ENCODE measurements around the gene KCNT1. TPM values are rescaled to one million over a fixed set of nuclear protein-coding genes. Genes with fewer than 3 reads are reported as not detected.

KCNT1 gene
- total and polyA plus RNA-seq, 9 donors, result 3.2 to 13.1 (median 8.2) TPM

GRCh38 chr9:135736272-135736978 lies 34.4 kb downstream of the KCNT1 start:
- Histone ChIP-seq H3K9me3 (replicated peaks; ENCODE audit: control insufficient read depth, low read depth, low read length) (peaks cover 3% of the 10 kb centered on the region), H3K27me3 (ENCODE audit: control insufficient read depth, insufficient read depth, low read length) (peaks cover 45% of the 10 kb centered on the region), H3K4me1 (ENCODE audit: control insufficient read depth, insufficient read depth, low read length) (peaks cover 13% of the 10 kb centered on the region), H3K27ac (ENCODE audit: low read length) (no peak overlapping the region), H3K36me3 (ENCODE audit: control insufficient read depth, insufficient read depth, low read length) (no peaks in the 10 kb centered on the region), H3K4me3 (ENCODE audit: low read length) (no peak overlapping the region)
- no peak for DNase-seq
- 1% methylated on average over 72 of the region's 78 CpGs for WGBS (ENCODE audit: insufficient coverage)

- Histone ChIP-seq H3K9me3 (replicated peaks; ENCODE audit: control insufficient read depth, low read depth, low read length) (no peaks in the 10 kb centered on the region), H3K4me3 (ENCODE audit: low read length) (no peak overlapping the region), H3K27ac (ENCODE audit: low read length) (no peak overlapping the region), H3K27me3 (ENCODE audit: control insufficient read depth, insufficient read depth, low read length) (peaks cover 45% of the 10 kb centered on the region), H3K4me1 (ENCODE audit: control insufficient read depth, insufficient read depth, low read length) (peaks cover 14% of the 10 kb centered on the region), H3K36me3 (ENCODE audit: control insufficient read depth, insufficient read depth, low read length) (no peaks in the 10 kb centered on the region)
- DNase-seq, result no peak
- WGBS (ENCODE audit: insufficient coverage), result 68% methylated on average over 20 of the region's 23 CpGs
Measured at GRCh38 chr9:135736979-135737839, 35.2 kb downstream of the KCNT1 start.

GRCh38 chr9:135737840-135738521 lies 36.0 kb downstream of the KCNT1 start:
- Histone ChIP-seq H3K9me3 (replicated peaks; ENCODE audit: control insufficient read depth, low read depth, low read length) (no peaks in the 10 kb centered on the region), H3K4me3 (ENCODE audit: low read length) (no peak overlapping the region), H3K27ac (ENCODE audit: low read length) (no peak overlapping the region), H3K36me3 (ENCODE audit: control insufficient read depth, insufficient read depth, low read length) (no peaks in the 10 kb centered on the region), H3K4me1 (ENCODE audit: control insufficient read depth, insufficient read depth, low read length) (peaks cover 16% of the 10 kb centered on the region), H3K27me3 (ENCODE audit: control insufficient read depth, insufficient read depth, low read length) (peaks cover 45% of the 10 kb centered on the region)
- no peak for DNase-seq
- WGBS (ENCODE audit: insufficient coverage), result 62% methylated on average over 12 of the region's 16 CpGs

GRCh38 chr9:135739271-135740220 lies 37.6 kb downstream of the KCNT1 start:
- H3K9me3 ChIP-seq (replicated peaks; ENCODE audit: control insufficient read depth, low read depth, low read length), result no peaks in the 10 kb centered on the region
- no peaks in the 10 kb centered on the region for H3K36me3 ChIP-seq (ENCODE audit: control insufficient read depth, insufficient read depth, low read length)
- peaks cover 40% of the 10 kb centered on the region for H3K27me3 ChIP-seq (ENCODE audit: control insufficient read depth, insufficient read depth, low read length)
- no peak overlapping the region for H3K4me3 ChIP-seq (ENCODE audit: low read length)
- H3K27ac ChIP-seq (ENCODE audit: low read length), result no peak overlapping the region
- H3K4me1 ChIP-seq (ENCODE audit: control insufficient read depth, insufficient read depth, low read length), result peaks cover 28% of the 10 kb centered on the region
- no peak for DNase-seq
- WGBS (ENCODE audit: insufficient coverage), result 72% methylated on average over 24 of the region's 28 CpGs

GRCh38 chr9:135741276-135742219 lies 39.6 kb downstream of the KCNT1 start:
- no peaks in the 10 kb centered on the region for H3K36me3 ChIP-seq (ENCODE audit: control insufficient read depth, insufficient read depth, low read length)
- peaks cover 46% of the 10 kb centered on the region for H3K4me1 ChIP-seq (ENCODE audit: control insufficient read depth, insufficient read depth, low read length)
- no peak overlapping the region for H3K27ac ChIP-seq (ENCODE audit: low read length)
- DNase-seq, result no peak
- no peak overlapping the region for H3K4me3 ChIP-seq (ENCODE audit: low read length)
- WGBS (ENCODE audit: insufficient coverage), result 71% methylated on average over 21 of the region's 24 CpGs
- no peaks in the 10 kb centered on the region for H3K9me3 ChIP-seq (replicated peaks; ENCODE audit: control insufficient read depth, low read depth, low read length)
- peaks cover 24% of the 10 kb centered on the region for H3K27me3 ChIP-seq (ENCODE audit: control insufficient read depth, insufficient read depth, low read length)

- Histone ChIP-seq H3K4me3 (ENCODE audit: low read length) (no peak overlapping the region), H3K36me3 (ENCODE audit: control insufficient read depth, insufficient read depth, low read length) (no peaks in the 10 kb centered on the region), H3K4me1 (ENCODE audit: control insufficient read depth, insufficient read depth, low read length) (peaks cover 50% of the 10 kb centered on the region), H3K27ac (ENCODE audit: low read length) (no peak overlapping the region), H3K27me3 (ENCODE audit: control insufficient read depth, insufficient read depth, low read length) (peaks cover 9% of the 10 kb centered on the region), H3K9me3 (replicated peaks; ENCODE audit: control insufficient read depth, low read depth, low read length) (no peaks in the 10 kb centered on the region)
- 65% methylated on average over 14 of the region's 14 CpGs for WGBS (ENCODE audit: insufficient coverage)
- DNase-seq, result no peak
Measured at GRCh38 chr9:135743021-135743420, 41.0 kb downstream of the KCNT1 start.

- 63% methylated on average over 25 of the region's 25 CpGs for WGBS (ENCODE audit: insufficient coverage)
- Histone ChIP-seq H3K9me3 (replicated peaks; ENCODE audit: control insufficient read depth, low read depth, low read length) (no peaks in the 10 kb centered on the region), H3K27ac (ENCODE audit: low read length) (peak overlapping the region; percentile 47), H3K4me1 (ENCODE audit: control insufficient read depth, insufficient read depth, low read length) (peaks cover 50% of the 10 kb centered on the region), H3K27me3 (ENCODE audit: control insufficient read depth, insufficient read depth, low read length) (peaks cover 3% of the 10 kb centered on the region), H3K4me3 (ENCODE audit: low read length) (no peak overlapping the region), H3K36me3 (ENCODE audit: control insufficient read depth, insufficient read depth, low read length) (no peaks in the 10 kb centered on the region)
- DNase-seq, result peak; percentile 48
Measured at GRCh38 chr9:135743546-135744332, 41.8 kb downstream of the KCNT1 start.

- Histone ChIP-seq H3K4me1 (ENCODE audit: control insufficient read depth, insufficient read depth, low read length) (peaks cover 50% of the 10 kb centered on the region), H3K27ac (ENCODE audit: low read length) (peak overlapping the region; percentile 47), H3K9me3 (replicated peaks; ENCODE audit: control insufficient read depth, low read depth, low read length) (no peaks in the 10 kb centered on the region), H3K27me3 (ENCODE audit: control insufficient read depth, insufficient read depth, low read length) (peaks cover 2% of the 10 kb centered on the region), H3K36me3 (ENCODE audit: control insufficient read depth, insufficient read depth, low read length) (no peaks in the 10 kb centered on the region), H3K4me3 (ENCODE audit: low read length) (no peak overlapping the region)
- DNase-seq, result no peak
- 77% methylated on average over 33 of the region's 33 CpGs for WGBS (ENCODE audit: insufficient coverage)
Measured at GRCh38 chr9:135744333-135745070, 42.5 kb downstream of the KCNT1 start.
